ENCODE measurements around the gene ZNF615. TPM values are rescaled to one million over a fixed set of nuclear protein-coding genes. Genes with fewer than 3 reads are reported as not detected.

ZNF615 gene
- total RNA-seq, 1 experiment from 2014 or later = 11.3 TPM

GRCh38 chr19:51978882-51979281 lies 29.1 kb downstream of the ZNF615 start:
- no peak overlapping the region for H3K27ac ChIP-seq (ENCODE audit: insufficient read length, low read depth, low read length)
- no peak overlapping the region for H2AFZ ChIP-seq (ENCODE audit: low read length)
- H2BK12ac ChIP-seq (ENCODE audit: insufficient read length, low read depth, low read length) = no peak overlapping the region
- H3K79me1 ChIP-seq (ENCODE audit: insufficient read depth, low read depth, low read length, poor library complexity, severe bottlenecking) = no peaks in the 10 kb centered on the region
- H3K9ac ChIP-seq (ENCODE audit: extremely low read depth, insufficient read length, low read length) = no peak overlapping the region
- peaks cover 57 to 83% of the 10 kb centered on the region in 2 experiments for H3K9me3 Mint-ChIP-seq
- H2BK20ac ChIP-seq (ENCODE audit: low read depth, low read length, poor library complexity, severe bottlenecking) = no peak overlapping the region
- no peak overlapping the region for H4K8ac ChIP-seq (replicated peaks; ENCODE audit: insufficient read length, low read depth, low read length)
- no peak overlapping the region for H3K27ac Mint-ChIP-seq
- H3K23me2 ChIP-seq (ENCODE audit: insufficient read length, low read depth, low read length, poor library complexity, severe bottlenecking) = no peaks in the 10 kb centered on the region
- H3T11ph ChIP-seq (ENCODE audit: low read length) = no peak overlapping the region
- H3K9me3 ChIP-seq (ENCODE audit: control insufficient read depth, low read depth, low read length) = peaks cover 24% of the 10 kb centered on the region
- H2BK120ac ChIP-seq (ENCODE audit: low read depth, low read length, poor library complexity, severe bottlenecking) = no peak overlapping the region
- no CpG with 5 or more reads among the region's 4 CpGs for WGBS (ENCODE audit: extremely low coverage, insufficient read length, low lambda C conversion rate)
- H4K5ac ChIP-seq (ENCODE audit: insufficient read length, low read depth, low read length) = no peak overlapping the region
- H4K91ac ChIP-seq (ENCODE audit: insufficient read length, low read depth, low read length) = no peak overlapping the region
- no peak overlapping the region for H3K18ac ChIP-seq (ENCODE audit: insufficient read length, low read depth, low read length)
- H3K4me1 ChIP-seq (ENCODE audit: insufficient read depth, low read length) = no peaks in the 10 kb centered on the region
- no peaks in the 10 kb centered on the region; the same call in 1 of the 2 replicates for H3K27me3 Mint-ChIP-seq (ENCODE audit: low read depth)
- DNase-seq = no peak
- no peak overlapping the region; a peak in 1 of 5 replicates for H3K4me3 Mint-ChIP-seq
- H3K4me1 Mint-ChIP-seq = peaks cover 0 to 3% of the 10 kb centered on the region in 2 experiments; a peak in 1 of 4 replicates
- peaks cover 62 to 71% (median 68%) of the 10 kb centered on the region in 3 experiments for H3K36me3 Mint-ChIP-seq (ENCODE audit: insufficient read depth in 1 of 3, low read depth in 3 of 3)
- H3K27me3 ChIP-seq (ENCODE audit: insufficient read depth, low read length) = no peaks in the 10 kb centered on the region
- no peak overlapping the region for H3K4ac ChIP-seq (ENCODE audit: low read depth, low read length)
- H2BK5ac ChIP-seq (ENCODE audit: insufficient read length, low read length) = no peak overlapping the region
- H4K20me1 ChIP-seq (ENCODE audit: control insufficient read depth, insufficient read depth, insufficient read length) = no peaks in the 10 kb centered on the region
- no peaks in the 10 kb centered on the region for H3K79me2 ChIP-seq (ENCODE audit: insufficient read depth, low read length)
- TF ChIP-seq CTCF (conservative IDR thresholded peaks at IDR 0.05) = no peak
- H3K56ac ChIP-seq (ENCODE audit: insufficient read length, low read depth, low read length) = no peak overlapping the region
- H3K4me2 ChIP-seq (ENCODE audit: insufficient read depth, insufficient read length, low read length) = no peak overlapping the region
- no peak overlapping the region for H2AK5ac ChIP-seq (ENCODE audit: insufficient read length, low read length)
- H3K23ac ChIP-seq (ENCODE audit: insufficient read length, low read depth, low read length) = no peak overlapping the region
- H3K14ac ChIP-seq (ENCODE audit: insufficient read depth, low read length) = no peak overlapping the region
- H2BK15ac ChIP-seq (ENCODE audit: low read depth, low read length) = no peak overlapping the region

Data from H9 (cell line).